Measurements from ENCODE around the gene ALS2CL. TPM values are rescaled to one million over a fixed set of nuclear protein-coding genes. Genes with fewer than 3 reads are reported as not detected.

ALS2CL gene
- total and polyA plus RNA-seq, 10 of the 15 experiments (the other 5 are each of a cell fraction or from before 2014, with no cell fraction given) = 0.01 to 0.05 TPM; not detected in 8

GRCh38 chr3:46700772-46701171 is 7.3 kb upstream of the ALS2CL start:
- ChIA-PET POLR2A (no interaction called here), SMC1A (ENCODE audit: uncharacterized antibody, unreplicated experiment) (no interaction called here), CTCF (interaction anchor here (1.2 kb wide), 1 partner anchor 164 kb away, joined by 3 read pairs; no protein-coding TSS in a partner anchor), RAD21 (ENCODE audit: unreplicated experiment) (no interaction called here)
- in situ Hi-C loops (cut with MboI) (no loop called here), intact Hi-C loops (cut with micrococcal nuclease; ENCODE audit: unreplicated experiment) (loop anchor here (10.0 kb wide), 1 partner anchor 314 kb away; no protein-coding TSS in a partner anchor)
- Histone ChIP-seq H3K4me2 (ENCODE audit: control insufficient read depth, insufficient read depth) (no peak overlapping the region), H3K36me3 (ENCODE audit: control insufficient read depth in 2 of 2, insufficient read depth in 2 of 2, low read length in 1 of 2) (no peaks in the 10 kb centered on the region), H3K9ac (ENCODE audit: control insufficient read depth, insufficient read depth, low read length) (no peak overlapping the region), H4K20me1 (ENCODE audit: control insufficient read depth, insufficient read depth) (no peaks in the 10 kb centered on the region), H3K27ac (ENCODE audit: control insufficient read depth, insufficient read depth) (no peak overlapping the region), H3K27me3 (replicated peaks in 1 of 2; ENCODE audit: control insufficient read depth in 2 of 2, insufficient read depth in 2 of 2, low read length in 1 of 2) (peaks cover 2 to 7% of the 10 kb centered on the region in 2 experiments; a peak in 3 of 4 replicates), H3K9me3 (replicated peaks; ENCODE audit: control insufficient read depth, insufficient read depth, low read length) (no peaks in the 10 kb centered on the region), H3K4me1 (ENCODE audit: control insufficient read depth, insufficient read depth, low read length) (peaks cover under 1% of the 10 kb centered on the region), H2AFZ (ENCODE audit: control insufficient read depth, low read depth, low read length) (no peak overlapping the region), H3K4me3 (no peak overlapping the region), H3K79me2 (ENCODE audit: control insufficient read depth, insufficient read depth, low read length) (no peaks in the 10 kb centered on the region)
- no peak for TF ChIP-seq ATF3 (IDR thresholded peaks at IDR 0.05; ENCODE audit: borderline replicate concordance, extremely low read depth, low read depth, low read length)
- no peak for TF ChIP-seq NBN (IDR thresholded peaks at IDR 0.05)
- no peak for TF ChIP-seq TAF1 (IDR thresholded peaks at IDR 0.05; ENCODE audit: borderline replicate concordance, low read depth, low read length)
- no peak for TF ChIP-seq ZNF207 (IDR thresholded peaks at IDR 0.05; ENCODE audit: borderline replicate concordance)
- no peak for TF ChIP-seq BACH1 (IDR thresholded peaks at IDR 0.05; ENCODE audit: borderline replicate concordance)
- no peak for TF ChIP-seq SRF (IDR thresholded peaks at IDR 0.05; ENCODE audit: low read depth in 2 of 2, low read length in 2 of 2)
- no peak for TF ChIP-seq SMAD5 (IDR thresholded peaks at IDR 0.05; ENCODE audit: low read depth)
- TF ChIP-seq SMARCA5 (IDR thresholded peaks at IDR 0.05) = no peak
- TF ChIP-seq ZNF592 (IDR thresholded peaks at IDR 0.05) = no peak
- TF ChIP-seq BMI1 (IDR thresholded peaks at IDR 0.05; ENCODE audit: borderline replicate concordance) = no peak
- no peak for TF ChIP-seq STAT1 (conservative IDR thresholded peaks at IDR 0.05)
- no peak for TF ChIP-seq MYC (IDR thresholded peaks at IDR 0.05; ENCODE audit: insufficient read depth, insufficient read length, insufficient replicate concordance, low read length, severe bottlenecking)
- no peak for TF ChIP-seq FOS (IDR thresholded peaks at IDR 0.05; ENCODE audit: borderline replicate concordance, extremely low read depth, insufficient read length)
- BruUV-seq (replicated peaks) = no TSS peak
- 52% methylated on average over 4 of the region's 4 CpGs for WGBS (ENCODE audit: insufficient coverage, insufficient replicate concordance, low lambda C conversion rate, missing lambda C conversion rate)
- FAIRE-seq (no peak), DNase-seq (ENCODE audit: low read depth, low spot score) (no peak), ATAC-seq (no peak)
